Transverse colon (tissue), 4 donors: ENCODE data around the gene CADPS.

Experiments used
- CTCF ChIP-seq, 5 experiments: fragments of 200-600 bp in 3 of 5; fragments of 450-650 bp in 2 of 5; sonication (generic) in 3 of 5; IDR thresholded peaks; 1 replicate in 2 of 5; 2 replicates in 3 of 5; pipeline ENCODE4 v1.5.1; 2016 to 2017; ENCODE audit warnings: antibody characterized with exemption in 5 of 5, inconsistent platforms in 3 of 5, mild to moderate bottlenecking in 2 of 5, moderate library complexity in 1 of 5
- POLR2AphosphoS5 ChIP-seq, 3 donors: sonication (generic); formaldehyde crosslinking; IDR thresholded peaks; one replicate each; pipeline ENCODE4 v1.6.1; 2016; ENCODE audit warnings: antibody characterized with exemption in 3 of 3

- TF ChIP-seq CTCF (IDR thresholded peaks at IDR 0.05) (no peak), POLR2AphosphoS5 (IDR thresholded peaks at IDR 0.05) (no peak)
Measured at GRCh38 chr3:62905331-62905730, 30.1 kb upstream of the CADPS start.
